SH-SY5Y (cell line): ENCODE measurements around the gene SEC14L6.

Experiments used
- GATA2 ChIP-seq: IDR thresholded peaks from 2 replicates; pipeline ENCODE4 v1.6.1; 2011; ENCODE audit warnings: mild to moderate bottlenecking, low read depth, low read length
- GATA3 ChIP-seq: IDR thresholded peaks from 2 replicates; pipeline ENCODE4 v1.6.1; 2011; ENCODE audit warnings: low read depth, mild to moderate bottlenecking, low read length, moderate library complexity

DNA sequence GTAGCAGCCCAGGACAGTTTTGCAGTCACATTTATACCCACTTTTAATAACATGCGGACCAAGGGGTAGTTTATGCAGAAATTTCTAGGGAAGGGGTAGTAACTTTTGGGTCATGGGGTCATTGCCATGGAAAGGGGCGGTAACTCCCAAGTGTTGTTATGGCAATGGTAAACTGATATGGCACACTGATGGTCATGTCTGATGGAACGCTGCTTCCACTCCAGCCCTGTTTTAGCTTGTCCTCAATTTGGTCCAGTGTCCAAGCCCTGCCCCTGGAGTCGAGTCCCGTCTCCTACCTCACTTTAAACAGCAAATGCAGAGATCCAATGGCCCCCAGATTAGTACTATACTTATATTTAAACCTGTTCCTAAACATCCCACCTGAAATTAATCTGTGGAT lies 29.8 kb downstream of the SEC14L6 start:
- TF ChIP-seq GATA2: no peak
- no peak for TF ChIP-seq GATA3
